Measurements from ENCODE around the gene ONECUT1. TPM values are rescaled to one million over a fixed set of nuclear protein-coding genes. Genes with fewer than 3 reads are reported as not detected.

The ONECUT1 gene
- total RNA-seq, 4 donors from 2014 or later: not detected

DNA sequence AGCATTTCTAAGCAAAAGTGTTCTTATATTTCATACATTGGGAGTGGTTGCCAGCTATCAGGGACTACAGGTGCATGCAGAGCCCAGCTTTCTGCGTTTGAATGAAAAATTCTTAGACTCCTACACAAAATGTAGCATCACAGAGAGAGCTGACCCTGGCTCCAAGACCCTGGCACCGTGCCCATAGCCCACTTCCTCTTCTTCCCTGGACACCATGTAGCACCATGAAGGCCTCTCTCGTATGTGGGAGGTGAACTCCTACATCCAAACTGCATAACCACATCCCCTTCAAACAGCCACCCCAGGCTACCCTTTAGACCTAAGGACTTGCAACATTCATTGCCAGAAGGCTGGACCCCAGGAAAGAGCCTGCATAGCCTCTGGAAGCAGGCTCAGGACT lies 75.2 kb downstream of the ONECUT1 start:
- H3K36me3 ChIP-seq: no peaks in the 10 kb centered on the region
- no peaks in the 10 kb centered on the region for H3K4me1 ChIP-seq
- no peak overlapping the region for H3K4me3 ChIP-seq
- intact Hi-C loops (cut with DNase I; ENCODE audit: low total_unique reads): no loop called here
- DNase-seq: no peak
- no peaks in the 10 kb centered on the region for H3K27me3 ChIP-seq
- no peak for ATAC-seq
- in situ Hi-C loops (cut with MboI; ENCODE audit: low sequenced_read_pairs in 4 of 4): no loop called here
- no peaks in the 10 kb centered on the region for H3K9me3 ChIP-seq
- TF ChIP-seq CTCF (IDR thresholded peaks at IDR 0.05 in 4 of 5, conservative IDR thresholded peaks at IDR 0.05 in 1 of 5) (no peak), POLR2A (IDR thresholded peaks at IDR 0.05) (no peak)
- no peak overlapping the region for H3K27ac ChIP-seq

- Histone ChIP-seq H3K4me1 (no peaks in the 10 kb centered on the region), H3K27ac (no peak overlapping the region), H3K36me3 (no peaks in the 10 kb centered on the region), H3K4me3 (no peak overlapping the region), H3K27me3 (no peaks in the 10 kb centered on the region), H3K9me3 (no peaks in the 10 kb centered on the region)
- no peak for DNase-seq
- in situ Hi-C loops (cut with MboI; ENCODE audit: low sequenced_read_pairs in 4 of 4) (no loop called here), intact Hi-C loops (cut with DNase I; ENCODE audit: low total_unique reads) (no loop called here)
- no peak for TF ChIP-seq POLR2A (IDR thresholded peaks at IDR 0.05)
- TF ChIP-seq CTCF (IDR thresholded peaks at IDR 0.05 in 4 of 5, conservative IDR thresholded peaks at IDR 0.05 in 1 of 5): no peak
- ATAC-seq: no peak
These were observed 79.3 kb downstream of the ONECUT1 start for GRCh38 chr15:52710708-52711389.

DNA sequence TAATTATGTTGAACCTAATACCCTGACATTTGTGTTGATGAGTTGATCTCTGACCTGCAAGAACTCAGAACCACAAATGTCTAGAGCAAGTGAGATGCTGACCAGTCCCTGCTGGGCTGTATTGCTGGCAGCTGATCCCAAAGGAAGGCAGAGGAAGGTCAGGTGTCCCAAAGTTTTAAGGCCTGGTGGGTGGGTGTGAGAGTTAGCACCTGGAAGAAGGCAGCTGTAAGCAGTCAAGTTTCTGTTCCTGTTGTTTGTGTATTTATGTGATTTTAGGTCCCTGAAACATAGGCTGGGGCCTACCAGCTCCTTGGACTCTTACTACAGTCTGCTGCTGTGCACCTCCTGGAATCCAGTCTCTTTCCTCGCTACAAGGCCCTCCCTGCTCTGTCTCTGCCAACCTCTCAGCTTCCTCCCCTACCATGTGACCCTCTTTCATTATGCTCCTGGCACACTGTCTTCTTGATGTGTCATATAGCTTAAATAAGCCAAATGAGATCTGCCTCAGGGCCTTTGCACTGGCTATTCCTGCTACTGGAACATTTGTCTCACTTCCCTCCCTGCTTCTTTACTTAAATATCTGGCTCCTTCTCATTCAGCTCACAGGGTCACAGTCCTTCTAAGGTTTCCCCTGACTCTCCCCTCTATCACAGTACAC lies 80.0 kb downstream of the ONECUT1 start:
- Histone ChIP-seq H3K4me1 (no peaks in the 10 kb centered on the region), H3K9me3 (no peaks in the 10 kb centered on the region), H3K36me3 (no peaks in the 10 kb centered on the region), H3K27ac (no peak overlapping the region), H3K4me3 (no peak overlapping the region), H3K27me3 (no peaks in the 10 kb centered on the region)
- TF ChIP-seq CTCF (IDR thresholded peaks at IDR 0.05 in 4 of 5, conservative IDR thresholded peaks at IDR 0.05 in 1 of 5) (no peak), POLR2A (IDR thresholded peaks at IDR 0.05) (no peak)
- no peak for ATAC-seq
- no peak for DNase-seq
- in situ Hi-C loops (cut with MboI; ENCODE audit: low sequenced_read_pairs in 4 of 4): no loop called here
- intact Hi-C loops (cut with DNase I; ENCODE audit: low total_unique reads): no loop called here

DNA sequence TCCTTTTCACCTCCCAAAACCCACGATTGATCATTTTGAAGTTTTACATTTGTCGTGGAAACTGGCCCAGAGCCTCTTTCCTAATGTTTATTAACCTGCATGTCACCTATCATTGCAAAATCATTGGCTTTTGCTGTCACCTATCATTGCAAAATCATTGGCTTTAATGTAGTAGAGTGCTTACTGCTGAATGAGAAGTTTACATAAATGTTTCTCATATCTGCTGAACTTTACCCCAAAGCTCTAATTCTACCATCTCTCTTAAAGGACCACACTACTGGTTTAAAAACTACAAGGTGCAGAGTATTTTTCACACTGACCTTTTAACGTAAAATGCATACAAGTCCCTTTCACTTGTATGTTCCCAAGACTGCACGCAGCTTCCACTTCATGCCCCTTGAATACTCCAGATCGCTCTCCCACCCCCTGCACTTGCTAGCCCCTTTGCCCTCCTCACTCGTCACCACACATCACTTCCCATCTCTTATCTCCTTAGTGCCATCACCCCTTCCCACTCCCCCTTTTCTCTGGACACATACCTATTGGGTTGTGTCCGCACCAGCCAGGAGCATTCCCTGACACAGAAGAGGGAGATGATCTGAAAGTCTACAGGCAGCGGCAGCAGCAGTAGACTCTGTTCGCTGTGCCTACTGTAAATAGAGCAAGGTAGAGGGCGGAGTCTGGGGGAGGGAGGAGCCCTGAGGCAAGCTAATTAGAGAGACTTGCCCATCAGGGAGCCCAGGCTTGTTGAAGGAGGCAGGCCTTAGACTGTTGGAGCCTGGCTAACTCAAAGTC lies 80.8 kb downstream of the ONECUT1 start:
- Histone ChIP-seq H3K9me3 (no peaks in the 10 kb centered on the region), H3K27me3 (no peaks in the 10 kb centered on the region), H3K36me3 (no peaks in the 10 kb centered on the region), H3K27ac (no peak overlapping the region), H3K4me1 (no peaks in the 10 kb centered on the region), H3K4me3 (no peak overlapping the region)
- intact Hi-C loops (cut with DNase I; ENCODE audit: low total_unique reads): no loop called here
- no peak for TF ChIP-seq POLR2A (IDR thresholded peaks at IDR 0.05)
- no peak for TF ChIP-seq CTCF (IDR thresholded peaks at IDR 0.05 in 4 of 5, conservative IDR thresholded peaks at IDR 0.05 in 1 of 5)
- ATAC-seq: peak in 1 of 2 donors; percentile 33
- in situ Hi-C loops (cut with MboI; ENCODE audit: low sequenced_read_pairs in 4 of 4): no loop called here
- no peak for DNase-seq

Other genes starting within 250 kb of the ONECUT1 start
- gene ARPP19, start 221.3 kb downstream of the ONECUT1 start, total RNA-seq: 100 to 1,000 TPM; 153 to 428 (median 207) TPM
- gene ATOSA, start 110.9 kb downstream of the ONECUT1 start, total RNA-seq: 100 to 1,000 TPM in 3 of 4 donors, 10 to 100 TPM in 1; 61.9 to 491 (median 137) TPM

All from gastrocnemius medialis (tissue), 4 donors.